Limb (tissue), 2 donors: ENCODE data around the gene UHRF1.
"Not testable (repeated sequence)": the region's sequence is repeated elsewhere in the genome, so short reads cannot be mapped to it uniquely, and the experiment has no call there.

Source experiments
- DNase-seq, 2 donors: peaks; one replicate each; pipeline ENCODE4 v3.0.0-alpha.2; 2016; ENCODE audit errors: extremely low spot score in 2 of 2

UHRF1 gene

DNA sequence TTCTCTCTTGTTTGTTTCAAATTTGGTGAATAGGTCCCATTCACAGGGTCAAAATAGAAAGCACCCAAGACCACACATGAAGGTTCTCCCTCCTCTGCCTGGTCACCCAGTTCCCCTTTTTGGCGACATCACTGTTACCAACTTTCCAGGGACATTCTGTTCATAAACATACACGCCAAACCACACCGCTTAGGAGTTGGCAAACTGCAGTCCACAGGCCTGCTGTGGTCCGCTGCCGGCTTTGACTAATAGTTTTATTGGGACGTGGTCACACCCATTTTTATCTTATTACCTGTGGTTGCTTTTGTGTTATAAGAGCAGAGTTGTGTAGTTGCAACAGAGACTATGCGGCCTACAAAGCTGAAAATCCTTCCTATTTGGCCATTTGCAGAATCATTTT lies 24.2 kb downstream of the UHRF1 start:
- no peak for DNase-seq

DNA sequence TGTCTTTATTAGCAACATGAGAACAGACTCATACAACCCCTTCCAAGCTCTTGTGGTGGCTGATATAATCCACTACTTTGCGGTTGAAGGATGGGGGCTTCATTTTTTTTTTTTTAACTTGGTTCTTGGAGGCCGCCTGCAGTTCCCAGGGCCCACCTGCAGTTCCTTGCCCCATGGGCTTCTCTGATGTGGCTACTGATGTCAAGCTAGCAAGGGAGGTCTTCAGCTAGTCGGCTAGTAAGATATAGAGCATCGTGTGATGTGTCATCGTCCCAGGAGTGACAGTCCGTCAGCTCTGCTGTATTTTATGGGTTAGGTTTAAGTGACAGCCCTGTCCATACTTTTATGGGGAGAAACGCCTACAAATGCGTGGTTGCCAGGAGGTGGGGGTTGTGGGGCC lies 26.1 kb downstream of the UHRF1 start:
- DNase-seq = no peak

DNA sequence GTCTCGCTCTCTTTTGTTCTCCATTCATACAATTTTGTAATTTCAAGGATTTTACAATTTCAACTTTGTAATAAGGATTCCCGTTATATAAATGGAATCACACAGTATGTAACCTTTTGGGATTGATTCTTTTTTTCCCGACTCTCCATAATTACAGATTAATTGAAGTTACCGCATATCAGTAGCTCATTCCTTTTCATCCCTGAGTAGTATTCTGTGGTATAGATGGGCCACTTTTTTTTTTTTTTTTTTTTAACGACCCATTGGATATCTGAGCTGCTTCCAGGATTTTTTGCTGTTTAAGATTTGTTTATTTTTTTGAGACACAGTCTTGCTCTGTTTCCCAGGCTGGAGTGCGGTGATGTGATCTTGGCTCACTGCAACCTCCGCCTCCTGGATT lies 27.8 kb downstream of the UHRF1 start:
- no peak for DNase-seq

DNA sequence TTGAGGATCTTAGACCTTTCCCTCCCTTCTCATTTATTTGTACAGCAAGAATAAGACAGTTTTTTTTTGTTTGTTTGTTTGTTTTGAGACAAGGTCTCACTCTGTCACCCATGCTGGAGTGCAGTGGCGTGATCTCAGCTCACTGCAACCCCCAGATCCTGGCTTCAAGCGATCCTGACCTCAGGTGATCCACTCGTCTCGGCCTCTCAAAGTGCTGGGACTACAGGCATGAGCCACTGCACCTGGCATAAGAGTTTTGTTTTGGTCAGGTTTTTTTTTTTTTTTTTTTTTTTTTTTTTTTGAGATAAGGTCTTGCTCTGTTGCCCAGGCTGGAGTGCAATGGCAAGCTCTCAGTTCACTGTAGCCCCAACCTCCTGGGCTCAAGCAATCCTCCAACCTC lies 29.2 kb downstream of the UHRF1 start:
- DNase-seq = not testable (repeated sequence)

DNA sequence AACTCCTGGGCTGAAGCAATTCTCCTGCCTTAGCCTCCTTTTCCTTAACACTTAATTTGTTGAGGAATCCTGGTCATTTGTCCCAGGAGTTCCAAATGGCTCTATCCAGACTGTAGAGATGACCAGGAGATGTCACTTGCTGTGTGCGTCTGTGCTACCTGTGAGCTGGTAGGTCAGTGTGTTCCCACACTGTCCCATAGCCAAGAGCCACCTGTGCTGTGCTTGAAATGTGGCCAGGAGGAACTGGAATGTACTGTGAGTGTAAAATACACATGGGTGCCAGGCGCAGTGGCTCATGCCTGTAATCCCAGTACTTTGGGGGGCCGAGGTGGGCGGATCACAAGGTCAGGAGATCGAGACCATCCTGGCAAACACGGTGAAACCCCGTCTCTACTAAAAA lies 30.2 kb downstream of the UHRF1 start:
- no peak for DNase-seq

DNA sequence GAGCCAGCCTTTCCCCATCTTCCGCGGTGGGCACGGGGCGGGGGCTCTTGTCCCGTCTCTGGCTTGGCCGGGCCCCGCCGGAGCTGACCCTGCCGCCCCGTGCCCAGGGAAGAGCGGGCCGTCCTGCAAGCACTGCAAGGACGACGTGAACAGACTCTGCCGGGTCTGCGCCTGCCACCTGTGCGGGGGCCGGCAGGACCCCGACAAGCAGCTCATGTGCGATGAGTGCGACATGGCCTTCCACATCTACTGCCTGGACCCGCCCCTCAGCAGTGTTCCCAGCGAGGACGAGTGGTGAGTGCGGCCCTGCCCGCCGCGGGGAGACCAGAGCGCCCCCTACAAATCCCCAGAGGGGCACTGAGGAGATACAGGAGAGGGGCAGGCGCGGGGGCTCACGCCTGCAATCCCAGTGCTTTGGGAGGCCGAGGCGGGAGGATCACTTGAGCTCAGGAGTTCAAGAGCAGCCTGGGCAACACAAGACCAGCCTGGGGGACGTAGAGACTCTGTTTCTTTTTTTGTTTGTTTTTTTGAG lies 32.4 kb downstream of the UHRF1 start:
- DNase-seq = not testable (repeated sequence)

DNA sequence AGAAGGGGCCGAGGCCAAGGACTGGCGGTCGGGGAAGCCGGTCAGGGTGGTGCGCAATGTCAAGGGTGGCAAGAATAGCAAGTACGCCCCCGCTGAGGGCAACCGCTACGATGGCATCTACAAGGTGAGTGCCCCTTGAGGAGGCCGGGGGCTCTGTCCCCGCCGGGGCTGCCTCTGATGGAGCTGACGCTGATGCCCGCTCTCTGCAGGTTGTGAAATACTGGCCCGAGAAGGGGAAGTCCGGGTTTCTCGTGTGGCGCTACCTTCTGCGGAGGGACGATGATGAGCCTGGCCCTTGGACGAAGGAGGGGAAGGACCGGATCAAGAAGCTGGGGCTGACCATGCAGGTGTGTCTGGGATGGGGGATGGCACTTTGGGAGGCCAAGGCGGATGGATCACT lies 41.3 kb downstream of the UHRF1 start:
- not testable (repeated sequence) for DNase-seq

DNA sequence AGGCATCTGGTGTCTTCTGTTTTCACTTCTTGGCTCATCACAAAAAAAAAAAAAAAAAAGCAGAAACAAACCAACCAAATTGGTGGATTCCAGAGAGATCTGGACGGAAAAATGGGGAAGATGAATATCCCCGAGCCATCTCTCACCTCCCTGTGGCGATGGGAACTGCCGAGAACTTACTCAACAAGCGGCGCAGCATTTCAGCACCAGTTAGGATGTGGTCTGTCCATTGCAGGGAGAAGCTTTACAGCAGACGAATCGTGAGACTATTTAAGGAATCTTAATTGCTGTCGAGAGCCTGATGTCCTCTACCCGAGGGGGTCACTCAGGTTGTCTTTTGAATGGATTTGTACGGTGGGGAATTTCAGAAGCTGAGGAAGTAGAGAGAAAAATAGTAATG lies 42.4 kb downstream of the UHRF1 start:
- no peak for DNase-seq

DNA sequence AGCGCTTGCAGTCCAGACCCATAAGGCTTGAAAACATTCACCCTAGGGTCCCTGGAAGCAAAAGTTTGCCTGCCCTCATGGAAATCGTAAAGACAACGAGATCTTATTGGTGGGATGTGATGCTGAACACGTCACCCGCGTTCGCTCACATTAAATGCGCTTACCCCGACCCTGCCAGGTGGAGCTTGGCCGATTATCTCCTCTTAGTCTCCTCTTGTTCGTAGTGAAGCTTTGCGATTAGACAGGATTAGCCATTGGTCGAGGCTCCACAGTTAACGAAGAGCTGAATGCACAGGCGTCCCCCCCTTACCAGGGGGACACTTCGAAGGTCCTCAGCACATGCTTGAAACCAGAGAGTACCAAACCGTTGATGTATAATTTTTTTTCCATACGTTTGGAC lies 43.6 kb downstream of the UHRF1 start:
- DNase-seq = no peak

DNA sequence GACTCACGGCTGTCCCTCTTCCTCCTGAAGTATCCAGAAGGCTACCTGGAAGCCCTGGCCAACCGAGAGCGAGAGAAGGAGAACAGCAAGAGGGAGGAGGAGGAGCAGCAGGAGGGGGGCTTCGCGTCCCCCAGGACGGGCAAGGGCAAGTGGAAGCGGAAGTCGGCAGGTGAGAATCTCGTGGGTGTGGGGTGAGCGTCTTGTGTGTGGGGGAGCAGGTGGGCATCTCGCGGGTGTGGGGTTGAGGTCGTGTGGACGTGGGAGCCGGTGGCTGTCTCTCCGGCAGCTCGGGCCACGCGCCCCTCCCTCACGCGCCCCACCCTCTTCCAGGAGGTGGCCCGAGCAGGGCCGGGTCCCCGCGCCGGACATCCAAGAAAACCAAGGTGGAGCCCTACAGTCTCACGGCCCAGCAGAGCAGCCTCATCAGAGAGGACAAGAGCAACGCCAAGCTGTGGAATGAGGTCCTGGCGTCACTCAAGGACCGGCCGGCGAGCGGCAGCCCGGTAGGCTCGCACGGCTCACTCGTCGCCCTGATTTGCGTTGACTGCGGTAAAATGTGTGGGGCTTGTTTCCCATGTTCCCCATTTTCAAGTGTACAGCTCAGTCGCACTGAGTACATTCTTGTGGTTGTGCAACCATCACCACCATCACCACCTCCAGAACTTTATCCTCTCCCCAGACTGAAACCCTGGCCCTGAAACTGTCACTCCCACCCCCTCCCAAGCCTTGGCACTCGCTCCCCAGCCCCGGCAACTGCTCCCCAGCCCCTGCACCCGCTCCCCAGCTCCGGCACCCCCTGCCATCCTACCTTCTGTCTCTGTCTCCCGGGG lies 45.2 kb downstream of the UHRF1 start:
- not testable (repeated sequence) for DNase-seq

DNA sequence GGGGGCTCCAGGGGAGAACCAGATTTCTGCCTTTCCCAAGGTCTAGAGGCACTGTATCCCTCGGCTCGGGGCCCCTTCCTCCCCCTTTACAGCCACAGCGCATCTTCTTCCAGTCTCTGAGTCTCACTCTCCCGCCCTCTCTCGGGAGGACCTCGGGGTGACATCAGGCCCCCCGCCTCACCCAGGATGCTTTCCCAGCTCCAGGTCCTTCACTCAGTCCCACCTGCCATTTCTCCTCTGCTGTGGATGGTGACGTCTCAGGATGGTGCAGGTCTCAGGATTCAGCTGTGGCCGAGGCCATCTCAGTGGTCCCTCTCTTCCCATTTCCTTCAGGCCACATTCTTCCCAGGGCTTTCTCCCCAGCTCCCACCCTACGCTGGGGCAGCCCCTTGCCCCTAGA lies 46.0 kb downstream of the UHRF1 start:
- no peak for DNase-seq

DNA sequence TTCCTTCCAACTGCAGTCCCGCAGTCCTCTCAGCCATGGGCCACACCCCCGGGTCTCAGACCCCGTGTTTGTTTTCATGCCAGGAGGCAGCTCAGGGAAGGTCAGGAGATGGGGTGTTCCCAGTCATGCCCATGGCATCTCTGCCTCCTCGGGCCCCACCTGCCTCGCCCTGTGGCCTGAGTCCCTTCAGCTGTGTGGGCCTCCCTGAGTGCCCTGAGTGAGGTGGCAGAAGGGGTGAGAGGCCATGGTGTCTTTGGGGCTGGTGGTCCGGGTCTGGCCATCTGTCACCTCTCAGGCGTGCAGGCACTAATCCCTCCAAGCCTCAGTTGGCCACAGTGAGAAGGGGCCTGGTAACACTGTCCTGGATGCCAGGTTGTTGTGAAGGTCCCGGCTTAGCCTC lies 48.7 kb downstream of the UHRF1 start:
- no peak for DNase-seq

DNA sequence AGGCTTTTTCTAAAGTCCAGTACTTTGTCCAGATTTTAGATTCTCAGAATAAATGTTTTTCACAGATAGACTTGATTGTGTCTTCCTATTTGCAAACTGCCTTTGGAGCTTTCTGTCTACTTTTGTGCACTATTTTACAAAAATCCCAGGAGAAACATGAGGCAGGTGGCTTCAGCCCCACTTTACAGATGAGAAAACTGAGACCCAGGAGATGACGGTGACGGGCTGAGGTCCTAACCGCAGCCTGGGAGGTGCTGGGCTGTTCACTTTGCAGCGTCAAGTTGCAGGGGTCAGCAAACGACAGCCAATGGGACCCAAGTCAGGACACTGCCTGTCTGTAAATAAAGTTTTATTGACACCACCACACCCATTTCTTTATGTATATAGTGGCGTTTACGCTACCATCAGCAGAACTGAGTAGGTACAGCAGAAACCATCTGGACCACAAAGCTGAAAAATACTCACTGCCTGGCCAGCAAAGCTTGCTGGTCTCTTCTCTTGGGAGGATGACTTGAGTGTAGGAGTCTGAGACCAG lies 52.9 kb downstream of the UHRF1 start:
- DNase-seq = no peak

DNA sequence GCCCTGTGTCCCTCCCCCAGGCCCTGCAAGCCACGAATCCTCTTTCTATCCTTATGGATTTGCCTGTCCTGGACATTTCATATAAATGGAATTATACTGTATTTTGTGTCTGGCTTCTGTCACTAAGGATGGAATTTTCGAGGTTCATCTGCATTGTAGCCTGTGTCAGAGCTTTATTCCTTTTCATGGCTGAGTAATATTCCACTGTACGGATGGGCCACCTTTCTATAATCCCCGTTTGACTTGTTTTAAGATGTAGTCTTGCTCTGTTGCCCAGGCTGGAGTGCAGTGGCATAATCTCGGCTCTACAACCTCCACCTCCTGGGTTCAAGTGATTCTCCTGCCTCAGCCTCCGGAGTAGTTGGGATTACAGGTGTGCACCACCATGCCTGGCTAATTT lies 55.8 kb downstream of the UHRF1 start:
- no peak for DNase-seq

DNA sequence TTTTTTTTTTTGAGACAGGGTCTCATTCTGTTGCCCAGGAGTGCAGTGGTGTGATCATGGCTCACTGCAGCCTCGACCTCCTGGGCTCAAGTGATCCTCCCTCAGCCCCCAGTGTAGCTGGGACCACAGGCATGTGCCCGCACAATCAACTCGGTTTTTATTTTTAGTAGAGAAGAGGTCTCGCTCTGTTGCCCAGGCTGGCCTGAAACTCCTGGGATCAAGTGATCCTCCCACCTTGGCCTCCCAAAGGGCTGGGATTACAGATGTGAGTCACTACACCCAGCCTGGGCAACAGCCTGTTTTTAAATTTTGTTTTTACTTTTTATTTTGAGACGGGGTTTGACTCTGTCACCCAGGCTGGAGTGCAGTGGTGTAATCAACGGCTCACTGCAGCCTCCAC lies 57.3 kb downstream of the UHRF1 start:
- no peak for DNase-seq

DNA sequence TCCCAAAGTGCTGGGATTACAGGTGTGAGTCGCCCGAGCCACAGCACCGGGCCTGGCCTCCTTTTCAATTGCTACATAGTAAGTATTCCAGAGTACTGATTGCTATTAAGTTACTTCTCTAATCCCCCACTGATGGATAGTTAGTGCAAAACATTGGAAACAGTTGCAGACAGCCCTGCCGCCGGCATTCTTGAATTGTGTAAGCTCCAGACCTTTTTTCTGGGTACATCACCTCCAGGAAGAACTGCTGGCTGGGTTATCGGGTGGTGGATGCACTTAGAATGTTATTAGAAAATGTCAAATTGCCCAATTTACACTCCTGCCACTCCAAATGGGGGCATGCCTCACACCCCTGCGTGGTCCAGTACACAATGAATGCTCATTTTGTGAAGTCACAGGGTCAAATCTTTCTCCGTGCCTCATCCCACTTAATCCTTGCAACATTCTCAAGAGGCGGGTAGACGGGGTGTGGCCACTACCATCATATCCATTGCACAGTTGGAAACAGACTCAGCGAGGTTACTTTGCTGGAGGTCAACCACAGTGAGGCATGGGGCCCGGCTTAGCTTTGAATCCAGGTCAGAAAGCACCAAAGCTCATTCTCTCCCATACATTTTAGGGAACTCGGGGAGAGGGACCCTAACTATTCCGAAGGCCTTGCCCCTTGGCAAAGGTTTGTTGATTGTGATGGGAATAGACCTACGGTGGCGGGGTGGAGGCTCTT lies 58.6 kb downstream of the UHRF1 start:
- DNase-seq = no peak

DNA sequence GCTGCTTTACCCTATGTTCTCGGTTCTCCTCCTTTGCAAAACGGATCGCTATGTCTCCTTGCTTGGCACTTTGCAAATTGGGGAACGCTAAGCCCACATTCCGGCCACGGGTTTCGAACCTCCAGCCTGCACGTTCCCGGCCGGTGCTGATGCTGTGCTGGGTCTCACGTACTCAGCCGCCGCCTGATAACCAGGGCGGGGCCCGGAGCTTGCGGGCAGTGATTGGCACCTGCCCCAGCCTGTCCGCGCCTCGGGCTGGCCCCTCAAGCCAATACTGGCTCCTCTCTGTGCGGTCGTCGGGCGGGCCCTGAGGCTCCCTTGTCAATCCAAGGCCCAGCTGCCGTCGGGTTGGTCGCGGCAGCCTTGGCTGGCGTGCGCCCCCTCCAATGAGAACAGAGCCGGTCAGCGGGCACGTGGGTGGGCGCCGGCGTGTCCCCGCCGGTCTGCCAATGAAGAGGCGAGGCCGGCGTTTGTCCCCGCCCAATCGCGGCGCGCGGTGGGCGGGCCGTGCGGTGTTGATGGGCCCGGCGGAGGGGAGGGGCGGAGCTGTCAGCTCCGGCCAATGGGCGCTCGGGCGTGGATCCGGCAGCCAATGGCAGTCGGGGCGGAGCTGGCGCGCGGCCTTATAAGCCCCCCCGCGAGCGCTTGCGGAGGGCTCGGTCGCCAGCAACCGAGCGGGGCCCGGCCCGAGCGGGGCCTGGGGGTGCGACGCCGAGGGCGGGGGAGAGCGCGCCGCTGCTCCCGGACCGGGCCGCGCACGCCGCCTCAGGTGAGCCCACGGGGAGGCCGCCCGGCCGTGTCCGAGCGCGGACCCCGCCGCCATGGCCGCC lies 59.4 kb downstream of the UHRF1 start, which contains the start of gene KDM4B:
Gene KDM4B, plus strand, starts transcription at position 652 of the 830 bp plus-strand sequence. CDS start 63,778 bp downstream, outside the sequence.
- peak; percentile 99 to 100 for DNase-seq

DNA sequence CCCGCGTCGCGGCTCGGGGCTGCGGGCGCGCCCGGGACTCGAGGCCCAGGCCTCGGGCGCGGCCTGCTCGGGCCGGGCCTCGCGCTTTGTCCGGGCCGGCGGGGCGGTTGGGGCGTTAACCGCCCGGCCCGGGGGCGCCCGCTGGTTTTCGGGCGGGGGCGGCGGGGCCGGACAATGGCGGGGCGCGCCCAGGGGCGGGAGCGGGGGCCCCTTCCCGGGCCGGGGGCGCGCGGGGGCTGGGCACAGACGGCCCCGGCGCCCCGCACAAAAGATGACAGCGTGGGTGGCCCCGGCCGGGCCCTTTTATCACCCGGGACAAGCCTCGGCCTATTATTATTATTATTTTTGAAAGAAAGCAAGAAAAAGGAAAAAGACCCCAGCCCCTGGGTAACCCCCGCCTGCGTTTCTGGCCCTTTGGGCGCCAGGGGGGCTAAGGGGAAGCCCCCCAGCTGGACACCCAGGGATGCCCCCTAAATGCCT lies 60.0 kb downstream of the UHRF1 start:
- no peak for DNase-seq

DNA sequence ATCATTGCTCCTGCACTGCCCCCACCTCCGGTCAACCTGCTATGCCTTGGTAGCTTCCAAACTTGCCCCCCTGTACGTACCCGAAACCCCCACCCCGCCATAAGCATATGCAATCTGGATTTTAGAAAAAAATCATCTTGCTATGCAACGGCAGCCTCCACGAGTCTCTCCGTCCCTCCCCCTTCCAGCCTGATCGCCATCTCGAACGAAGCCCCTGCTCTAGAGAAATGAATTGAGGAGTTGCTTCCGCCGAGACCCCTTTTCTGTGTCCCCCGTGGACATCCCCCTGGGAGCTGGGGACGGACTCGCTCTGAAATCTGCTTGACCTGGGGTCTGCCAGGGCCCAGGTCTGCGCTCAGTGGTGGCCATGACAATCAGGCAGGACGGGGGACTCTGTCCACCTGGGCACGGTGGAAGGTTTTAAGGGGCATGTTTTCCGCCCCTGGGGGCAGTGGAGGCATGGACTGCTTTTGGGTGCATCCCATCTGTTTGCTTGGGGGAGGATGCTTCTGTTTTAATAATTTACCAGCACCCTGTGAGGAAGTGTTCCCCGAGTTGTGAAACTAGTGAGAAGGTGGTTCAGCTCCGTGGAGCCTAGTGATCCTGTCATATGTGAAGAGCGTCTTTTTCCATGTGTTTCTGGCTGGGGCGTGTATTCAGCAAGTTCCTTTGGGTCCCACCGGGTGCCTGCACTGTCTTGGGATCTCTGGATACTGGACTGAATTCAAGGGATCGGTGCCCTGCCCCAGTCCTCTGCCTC lies 60.7 kb downstream of the UHRF1 start:
- no peak for DNase-seq
